Loucy (cell line): ENCODE data around the gene HDAC10.

Experiments used
- CTCF ChIP-seq: fragments of 200-600 bp; sonication (generic); conservative IDR thresholded peaks from 2 replicates; pipeline ENCODE4 v1.5.1; 2014; ENCODE audit warnings: mild to moderate bottlenecking, antibody characterized with exemption, low read length
- EZH2phosphoT487 ChIP-seq: fragments of 200-600 bp; IDR thresholded peaks from 2 replicates; pipeline ENCODE4 v1.6.1; 2018; ENCODE audit warnings: antibody characterized with exemption, mild to moderate bottlenecking, moderate library complexity, borderline replicate concordance

- TF ChIP-seq CTCF (no peak), EZH2phosphoT487 (no peak)
Measured at GRCh38 chr22:50264104-50264745, 13.2 kb upstream of the HDAC10 start.
